Measurements from ENCODE around the gene ATXN10.

ATXN10 gene

DNA sequence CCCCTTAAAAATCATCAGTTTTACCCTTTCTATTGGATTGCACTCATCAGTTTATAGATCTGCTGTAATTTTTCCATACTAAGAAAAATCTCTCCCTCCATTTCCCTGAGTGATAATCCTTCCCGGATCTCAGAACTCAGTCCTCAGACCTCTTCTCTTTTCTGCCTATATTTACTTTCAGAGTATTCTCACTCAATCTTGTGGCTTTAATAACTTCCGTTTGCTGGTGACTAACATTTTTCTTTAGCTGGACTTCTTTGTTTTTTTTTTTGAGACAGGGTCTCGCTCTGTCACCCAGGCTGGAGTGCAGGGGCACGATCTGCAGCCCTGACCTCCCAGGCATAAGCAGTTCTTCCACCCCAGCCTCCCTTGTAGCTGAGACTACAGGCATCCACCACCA lies 10.4 kb downstream of the ATXN10 start:
- no peak for TF ChIP-seq GATA2 (IDR thresholded peaks at IDR 0.05; ENCODE audit: low read depth, low read length)
- TF ChIP-seq GATA3 (IDR thresholded peaks at IDR 0.05; ENCODE audit: low read depth, low read length), result no peak

DNA sequence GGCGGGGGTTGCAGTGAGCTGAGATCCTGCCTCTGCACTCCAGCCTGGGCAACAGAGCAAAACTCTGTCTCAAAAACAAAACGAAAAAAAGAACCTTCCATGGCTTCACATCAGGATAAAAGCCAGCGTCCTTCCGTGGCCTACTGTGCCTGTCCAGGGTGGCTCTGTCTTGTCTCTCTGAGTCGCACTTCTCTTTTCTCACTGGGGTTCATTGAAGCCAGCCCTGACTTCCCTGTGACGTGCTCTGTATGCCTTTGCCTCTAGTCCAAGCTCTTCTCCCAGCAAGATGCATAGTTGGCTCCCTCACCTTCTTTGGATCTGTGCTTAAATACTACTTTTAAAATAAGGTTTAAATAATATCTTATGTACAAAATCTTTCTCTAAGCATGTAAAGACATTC lies 11.6 kb downstream of the ATXN10 start:
- TF ChIP-seq GATA2 (IDR thresholded peaks at IDR 0.05; ENCODE audit: low read depth, low read length) (no peak), GATA3 (IDR thresholded peaks at IDR 0.05; ENCODE audit: low read depth, low read length) (no peak)

DNA sequence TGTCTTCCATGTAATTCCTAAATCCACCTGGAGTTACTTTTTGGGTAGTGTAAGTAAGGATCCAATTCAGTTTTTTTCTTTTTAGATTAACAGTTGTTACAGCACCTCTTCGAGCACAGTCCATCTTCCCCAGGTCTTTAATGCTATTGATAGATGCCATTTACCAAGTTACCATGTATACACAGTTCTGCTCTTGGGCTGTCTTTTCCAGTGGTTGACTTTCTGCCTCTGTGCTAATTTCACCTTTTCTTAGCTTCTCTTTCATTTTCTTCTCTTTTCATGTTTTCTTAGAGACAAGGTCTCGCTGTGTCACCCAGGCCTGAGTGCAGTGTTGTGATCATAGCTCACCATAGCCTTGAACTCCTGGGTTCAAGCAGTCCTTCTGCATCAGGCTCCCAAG lies 12.0 kb downstream of the ATXN10 start:
- TF ChIP-seq GATA3 (IDR thresholded peaks at IDR 0.05; ENCODE audit: low read depth, low read length) (no peak), GATA2 (IDR thresholded peaks at IDR 0.05; ENCODE audit: low read depth, low read length) (no peak)

DNA sequence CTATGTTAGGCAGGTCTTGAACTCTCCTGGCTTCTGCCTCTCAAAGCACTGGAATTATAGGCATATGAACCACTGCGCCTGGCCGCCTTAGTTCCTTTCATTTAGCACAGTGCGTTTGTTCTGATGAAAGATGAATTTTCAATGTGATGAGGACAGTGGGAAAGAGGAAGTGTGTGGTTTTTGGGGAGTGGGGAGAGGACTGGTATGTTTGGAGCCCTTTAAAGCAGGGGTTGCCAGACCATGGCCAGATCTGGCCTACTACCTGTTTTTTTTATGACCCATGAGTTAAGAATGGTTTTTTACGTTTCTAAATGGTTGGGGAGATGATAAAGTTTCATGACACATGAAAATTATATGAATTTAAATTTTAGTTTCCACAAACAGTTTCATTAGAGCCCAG lies 12.5 kb downstream of the ATXN10 start:
- no peak for TF ChIP-seq GATA3 (IDR thresholded peaks at IDR 0.05; ENCODE audit: low read depth, low read length)
- TF ChIP-seq GATA2 (IDR thresholded peaks at IDR 0.05; ENCODE audit: low read depth, low read length), result no peak

DNA sequence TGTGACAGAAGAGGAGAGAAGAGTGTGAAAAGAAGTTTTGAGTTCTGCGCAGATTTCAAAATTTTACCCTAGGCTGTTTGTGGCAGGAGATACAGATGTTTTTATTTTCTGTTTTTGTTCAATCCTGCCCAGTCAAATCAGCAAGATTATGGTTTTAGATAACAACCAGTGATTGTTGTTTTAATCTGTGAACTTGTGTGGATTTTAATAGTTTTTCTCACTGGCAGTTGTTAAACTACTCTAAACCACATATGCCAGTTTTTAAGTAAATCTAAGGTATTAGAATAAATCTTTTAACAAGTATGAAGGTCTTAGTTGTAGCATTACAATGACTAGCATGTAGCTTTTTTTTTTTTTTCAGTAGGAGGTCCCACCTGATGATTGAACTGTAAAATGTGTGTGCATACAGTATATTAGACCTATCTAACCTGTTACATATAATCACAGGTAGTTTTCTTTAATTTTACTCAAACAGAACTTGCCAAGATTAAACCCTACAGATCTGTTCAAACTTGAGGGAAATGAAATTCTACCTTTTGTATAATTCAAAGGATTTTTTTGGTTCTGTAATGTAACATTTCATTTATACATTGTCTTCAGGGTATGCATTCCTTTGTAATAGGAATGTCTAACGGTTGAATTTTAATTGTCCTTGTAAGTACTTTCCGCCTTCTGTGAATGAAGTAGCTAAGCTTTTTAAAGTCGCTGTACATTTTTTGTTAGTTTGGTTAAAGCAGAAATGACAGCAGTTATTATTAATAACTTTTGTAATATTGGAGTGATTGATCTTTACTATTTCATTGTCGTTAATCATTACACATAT lies 13.3 kb downstream of the ATXN10 start:
- TF ChIP-seq GATA2 (IDR thresholded peaks at IDR 0.05; ENCODE audit: low read depth, low read length) (peak; percentile 12; the same call in 1 of the 2 replicates), GATA3 (IDR thresholded peaks at IDR 0.05; ENCODE audit: low read depth, low read length) (no peak)

DNA sequence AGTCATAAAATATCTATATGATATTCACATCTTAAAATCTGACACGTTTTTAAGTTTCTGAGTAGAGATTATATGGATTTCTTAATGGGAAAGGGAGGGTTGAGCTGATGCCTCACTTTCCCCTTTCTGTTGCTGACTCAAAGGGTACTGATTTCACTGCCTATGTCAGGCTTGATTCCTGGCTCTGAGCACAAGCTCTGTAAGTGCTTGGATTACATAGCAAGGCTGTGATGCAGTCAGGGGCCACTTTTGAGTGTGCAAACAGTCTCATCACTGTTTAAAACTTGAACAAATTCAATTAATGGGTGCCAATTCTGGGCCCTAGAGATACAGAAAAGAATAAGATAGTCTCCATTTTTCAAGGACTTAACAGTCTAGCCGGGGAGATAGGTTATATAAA lies 14.4 kb downstream of the ATXN10 start:
- no peak for TF ChIP-seq GATA3 (IDR thresholded peaks at IDR 0.05; ENCODE audit: low read depth, low read length)
- no peak for TF ChIP-seq GATA2 (IDR thresholded peaks at IDR 0.05; ENCODE audit: low read depth, low read length)

DNA sequence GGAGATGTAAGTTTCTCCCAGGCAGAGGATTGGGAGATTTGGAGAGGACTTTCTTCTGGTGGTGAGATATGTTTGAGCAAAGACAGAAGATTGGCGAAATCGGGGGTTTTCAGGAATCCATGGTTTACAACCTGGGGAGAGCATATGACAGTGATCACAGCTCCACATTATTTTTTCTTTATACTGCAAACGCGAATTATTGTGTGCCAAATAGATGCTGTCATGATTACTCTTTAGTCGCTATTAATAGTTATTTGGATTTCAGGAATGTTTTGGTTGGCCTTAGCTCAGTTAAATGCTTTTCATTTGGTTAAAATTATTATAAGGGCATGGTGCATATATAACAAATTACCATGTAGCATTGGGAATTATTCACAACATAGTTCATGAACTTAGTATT lies 15.2 kb downstream of the ATXN10 start:
- TF ChIP-seq GATA2 (IDR thresholded peaks at IDR 0.05; ENCODE audit: low read depth, low read length) (no peak), GATA3 (IDR thresholded peaks at IDR 0.05; ENCODE audit: low read depth, low read length) (no peak)

DNA sequence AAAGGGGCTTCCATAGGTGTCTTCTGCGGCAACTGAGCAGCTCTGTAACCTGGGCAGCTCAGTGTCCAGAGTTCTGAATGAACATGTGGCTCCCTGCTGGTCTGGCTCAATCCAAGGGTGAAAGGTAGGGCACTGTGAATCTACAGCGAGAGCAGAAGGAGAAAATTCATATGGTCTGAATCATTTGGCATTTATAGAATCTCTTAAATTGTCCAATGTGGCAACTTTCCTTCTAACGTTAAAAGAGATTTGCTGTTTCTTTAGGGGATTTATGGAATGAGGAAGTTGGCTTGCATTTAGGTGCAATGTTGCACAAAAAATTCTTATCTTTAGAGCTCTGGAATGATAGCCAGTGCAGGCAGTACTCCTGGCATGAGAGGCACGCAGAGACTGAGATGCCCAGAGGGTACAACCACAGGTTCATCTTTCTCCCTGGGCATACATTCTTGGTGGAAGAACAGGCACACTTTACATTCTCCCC lies 17.0 kb downstream of the ATXN10 start:
- TF ChIP-seq GATA2 (IDR thresholded peaks at IDR 0.05; ENCODE audit: low read depth, low read length) (no peak), GATA3 (IDR thresholded peaks at IDR 0.05; ENCODE audit: low read depth, low read length) (no peak)

DNA sequence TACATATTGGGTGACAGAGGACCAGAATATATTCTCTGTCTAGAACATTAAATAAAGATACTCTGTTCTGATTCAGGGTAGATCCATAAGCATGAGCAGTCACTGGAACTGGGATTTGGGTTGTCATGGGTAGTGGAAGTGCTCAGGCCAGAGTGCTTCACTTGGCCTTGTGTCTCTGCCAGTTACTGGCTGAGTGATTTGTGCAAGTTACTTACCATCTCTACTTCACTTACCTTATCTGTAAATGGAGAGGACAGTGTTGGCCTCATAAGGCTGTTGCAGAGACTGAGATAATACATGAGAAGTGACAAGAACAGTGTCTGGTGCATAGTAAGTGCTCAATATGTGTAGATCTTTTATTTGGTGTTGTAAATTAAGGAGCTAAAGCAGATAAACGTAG lies 17.6 kb downstream of the ATXN10 start:
- TF ChIP-seq GATA3 (IDR thresholded peaks at IDR 0.05; ENCODE audit: low read depth, low read length) (no peak), GATA2 (IDR thresholded peaks at IDR 0.05; ENCODE audit: low read depth, low read length) (no peak)

DNA sequence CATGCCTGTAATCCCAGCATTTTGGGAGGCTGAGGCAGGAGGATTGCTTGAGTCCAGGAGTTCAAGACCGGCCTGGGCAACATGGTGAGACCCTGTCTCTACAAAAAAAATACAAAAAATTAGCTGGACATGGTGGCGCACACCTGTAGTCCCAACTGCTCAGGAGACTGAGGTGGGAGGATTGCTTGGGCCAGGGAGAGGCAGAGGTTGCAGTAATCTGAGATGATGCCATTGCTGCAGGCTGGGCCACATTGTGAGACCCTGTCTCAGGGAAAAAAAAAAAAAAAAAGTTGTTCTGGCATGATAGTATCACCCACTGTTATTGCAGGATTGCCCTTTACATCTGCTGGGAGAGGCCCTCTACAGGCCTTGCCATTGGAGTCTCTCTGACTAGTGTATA lies 18.4 kb downstream of the ATXN10 start:
- TF ChIP-seq GATA3 (IDR thresholded peaks at IDR 0.05; ENCODE audit: low read depth, low read length) (no peak), GATA2 (IDR thresholded peaks at IDR 0.05; ENCODE audit: low read depth, low read length) (no peak)

DNA sequence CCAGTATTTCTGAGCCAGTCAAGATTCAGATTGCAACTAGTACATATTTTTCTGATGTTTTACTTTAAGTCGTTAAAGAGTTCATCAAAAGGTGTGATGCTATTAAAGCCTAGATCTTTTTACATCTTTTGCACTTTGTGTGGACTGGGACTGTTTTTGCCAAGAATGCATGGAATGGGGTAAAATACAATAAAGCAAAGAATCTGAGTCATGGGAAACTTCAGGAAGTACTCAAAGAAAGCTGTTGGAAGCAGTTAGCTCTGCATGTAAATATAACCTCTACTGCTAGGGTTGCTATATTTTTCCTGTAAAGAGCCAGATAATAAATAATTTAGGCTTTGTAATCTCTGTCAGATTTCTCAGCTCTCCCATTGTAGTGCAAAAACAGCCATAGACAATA lies 20.9 kb downstream of the ATXN10 start:
- TF ChIP-seq GATA2 (IDR thresholded peaks at IDR 0.05; ENCODE audit: low read depth, low read length) (no peak), GATA3 (IDR thresholded peaks at IDR 0.05; ENCODE audit: low read depth, low read length) (no peak)

DNA sequence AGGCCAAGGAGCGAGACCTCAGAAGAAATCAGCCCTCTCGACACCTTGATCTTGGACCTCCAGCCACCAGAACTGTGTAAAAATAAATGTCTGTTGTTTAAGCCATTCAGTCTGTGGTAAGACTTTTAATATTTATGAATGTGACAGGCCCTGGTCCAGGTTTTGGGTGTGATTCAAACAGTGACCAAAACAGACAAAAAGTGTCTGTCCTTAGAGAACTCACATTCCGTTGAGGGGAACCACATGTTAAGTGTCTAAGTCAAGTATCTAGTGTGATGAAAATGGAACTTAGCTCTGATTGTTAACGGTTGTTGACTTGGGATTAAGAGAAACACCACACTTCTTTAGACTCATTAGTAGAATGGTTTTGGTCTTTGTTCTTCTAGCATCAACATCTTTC lies 22.2 kb downstream of the ATXN10 start:
- no peak for TF ChIP-seq GATA3 (IDR thresholded peaks at IDR 0.05; ENCODE audit: low read depth, low read length)
- TF ChIP-seq GATA2 (IDR thresholded peaks at IDR 0.05; ENCODE audit: low read depth, low read length), result no peak

DNA sequence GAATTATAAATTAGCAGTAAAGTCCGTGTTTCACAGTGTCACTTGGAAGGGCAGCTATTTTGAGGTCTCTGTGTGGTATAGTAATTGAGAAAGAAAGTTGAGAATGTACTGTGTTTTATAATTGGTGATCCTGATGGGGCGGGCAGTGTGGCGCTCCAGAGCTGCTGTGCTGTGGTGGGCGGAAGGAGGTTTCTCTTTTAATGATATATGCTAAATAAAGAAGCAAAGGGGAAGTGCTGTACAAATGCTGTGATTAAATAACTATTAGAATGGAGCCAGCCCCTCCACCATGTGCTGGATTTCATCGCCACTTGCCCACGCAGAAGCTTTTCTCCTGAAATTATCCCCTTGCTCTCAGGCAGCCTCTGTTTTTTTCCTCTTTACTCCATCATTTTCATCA lies 24.6 kb downstream of the ATXN10 start:
- TF ChIP-seq GATA2 (IDR thresholded peaks at IDR 0.05; ENCODE audit: low read depth, low read length), result no peak

DNA sequence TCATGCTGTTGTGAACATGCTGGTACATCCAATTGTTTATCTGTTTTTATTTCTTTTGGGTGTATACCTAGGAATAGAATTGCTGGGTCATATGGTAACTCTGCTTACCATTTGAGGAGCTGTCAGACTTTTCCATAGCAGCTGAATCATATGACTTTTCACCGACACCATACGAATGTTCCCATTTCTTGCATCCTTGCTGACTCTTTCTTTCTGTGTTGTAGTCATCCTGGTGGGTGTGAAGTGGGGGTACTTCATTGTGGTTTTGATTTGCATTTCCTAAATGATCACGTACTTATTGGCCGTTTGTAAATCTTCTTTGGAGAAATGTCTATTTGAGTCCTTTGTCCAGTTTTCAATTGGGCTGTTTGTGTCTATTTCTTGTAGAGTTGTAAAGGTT lies 26.5 kb downstream of the ATXN10 start:
- TF ChIP-seq GATA3 (IDR thresholded peaks at IDR 0.05; ENCODE audit: low read depth, low read length) (no peak), GATA2 (IDR thresholded peaks at IDR 0.05; ENCODE audit: low read depth, low read length) (no peak)

DNA sequence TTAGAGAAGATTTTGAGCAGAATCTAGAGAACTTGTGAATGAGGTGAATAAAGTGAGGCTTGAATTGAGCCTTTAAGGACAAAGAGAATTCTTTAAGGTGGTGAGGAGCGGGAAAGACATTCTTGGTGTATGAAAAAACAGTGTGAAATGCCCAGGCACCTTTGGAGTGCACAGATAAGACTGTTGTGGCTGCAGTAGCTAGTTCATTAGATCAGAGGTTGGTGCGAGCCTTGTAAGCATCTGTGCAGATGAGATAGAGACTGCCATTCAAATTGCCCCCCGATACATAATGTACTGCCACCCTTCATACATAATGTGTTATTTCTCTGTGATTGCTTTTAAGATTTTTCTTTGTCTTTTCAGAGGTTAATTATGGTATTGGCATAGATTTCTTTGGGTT lies 31.3 kb downstream of the ATXN10 start:
- TF ChIP-seq GATA3 (IDR thresholded peaks at IDR 0.05; ENCODE audit: low read depth, low read length), result no peak
- no peak for TF ChIP-seq GATA2 (IDR thresholded peaks at IDR 0.05; ENCODE audit: low read depth, low read length)
